ENCODE results near the gene CAPN2.

CAPN2 gene

DNA sequence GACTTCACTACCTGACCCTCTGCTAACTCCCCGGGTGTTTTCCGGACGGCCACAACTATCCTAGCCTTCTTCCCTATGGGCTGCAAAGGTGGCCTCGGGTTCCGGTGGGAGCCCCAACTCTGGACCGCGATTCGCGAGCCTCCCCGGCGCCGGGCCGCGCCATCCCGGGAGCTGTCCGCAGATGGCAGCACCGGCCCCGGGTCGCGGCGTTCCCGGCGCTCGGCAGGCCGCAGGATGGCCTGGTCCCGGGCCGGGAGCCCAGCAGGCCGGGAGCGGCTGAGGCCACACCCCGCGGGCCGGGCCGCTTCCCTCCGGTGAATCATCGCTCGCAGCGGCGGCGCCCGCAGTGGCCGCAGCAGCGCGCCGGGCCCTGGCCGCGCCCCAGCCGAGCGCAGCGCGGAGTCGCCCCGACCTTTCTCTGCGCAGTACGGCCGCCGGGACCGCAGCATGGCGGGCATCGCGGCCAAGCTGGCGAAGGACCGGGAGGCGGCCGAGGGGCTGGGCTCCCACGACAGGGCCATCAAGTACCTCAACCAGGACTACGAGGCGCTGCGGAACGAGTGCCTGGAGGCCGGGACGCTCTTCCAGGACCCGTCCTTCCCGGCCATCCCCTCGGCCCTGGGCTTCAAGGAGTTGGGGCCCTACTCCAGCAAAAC is at the start of gene CAPN2:
CAPN2 (plus strand) TSS at position 346 of the 656 bp plus-strand sequence; CDS start at position 448, 102 bp downstream.
- peaks cover 56% of the 10 kb centered on the region for H3K79me2 ChIP-seq (ENCODE audit: control insufficient read depth, insufficient read depth, low read length, unreplicated experiment)
- H3K4me3 ChIP-seq (ENCODE audit: low read depth, low read length): peak within 1 kb of the TSS; percentile 97
- H2AFZ ChIP-seq (ENCODE audit: low read length, unreplicated experiment): peak within 1 kb of the TSS; percentile 48

DNA sequence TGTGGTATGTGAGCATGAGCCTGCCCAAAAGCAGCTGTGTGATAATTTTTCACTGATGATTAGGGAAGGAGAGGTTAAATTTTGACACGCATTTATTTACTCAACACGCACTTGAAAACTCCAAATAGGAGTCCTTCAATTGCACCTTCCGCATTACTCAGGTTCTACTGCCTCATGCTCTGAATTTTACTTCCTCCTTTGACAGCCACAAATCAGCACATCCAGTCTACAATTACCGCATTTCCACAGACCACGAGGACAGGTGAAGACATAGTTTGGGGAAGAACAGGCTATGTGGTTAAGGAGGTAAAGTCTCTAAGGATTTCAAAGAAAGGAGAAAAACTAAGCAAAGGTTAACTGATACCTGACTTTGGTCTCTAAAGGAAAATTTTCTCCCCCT is 49.4 kb upstream of the CAPN2 start:
- H3K4me3 ChIP-seq (ENCODE audit: low read depth, low read length): no peak overlapping the region
- no peaks in the 10 kb centered on the region for H3K4me1 ChIP-seq (ENCODE audit: control insufficient read depth, insufficient read depth, low read length, unreplicated experiment)
- no peak overlapping the region for H3K27ac ChIP-seq (ENCODE audit: low read depth, low read length)
- no peaks in the 10 kb centered on the region for H3K79me2 ChIP-seq (ENCODE audit: control insufficient read depth, insufficient read depth, low read length, unreplicated experiment)
- H2AFZ ChIP-seq (ENCODE audit: low read length, unreplicated experiment): no peak overlapping the region
- H3K27me3 ChIP-seq (ENCODE audit: insufficient read depth, low read length): peaks cover 32% of the 10 kb centered on the region
- H3K36me3 ChIP-seq (ENCODE audit: insufficient read depth, low read length): no peaks in the 10 kb centered on the region

More for the DNA sequence above, at the start of gene CAPN2:
- Histone ChIP-seq H3K36me3 (ENCODE audit: insufficient read depth, low read length) (0 out of 2 replicates have a peak, but pooled peaks cover 8% of the 10 kb centered on the region), H3K27ac (ENCODE audit: low read depth, low read length) (peak within 1 kb of the TSS; percentile 91), H3K4me1 (ENCODE audit: control insufficient read depth, insufficient read depth, low read length, unreplicated experiment) (peaks cover 67% of the 10 kb centered on the region), H3K27me3 (ENCODE audit: insufficient read depth, low read length) (no peaks in the 10 kb centered on the region)

DNA sequence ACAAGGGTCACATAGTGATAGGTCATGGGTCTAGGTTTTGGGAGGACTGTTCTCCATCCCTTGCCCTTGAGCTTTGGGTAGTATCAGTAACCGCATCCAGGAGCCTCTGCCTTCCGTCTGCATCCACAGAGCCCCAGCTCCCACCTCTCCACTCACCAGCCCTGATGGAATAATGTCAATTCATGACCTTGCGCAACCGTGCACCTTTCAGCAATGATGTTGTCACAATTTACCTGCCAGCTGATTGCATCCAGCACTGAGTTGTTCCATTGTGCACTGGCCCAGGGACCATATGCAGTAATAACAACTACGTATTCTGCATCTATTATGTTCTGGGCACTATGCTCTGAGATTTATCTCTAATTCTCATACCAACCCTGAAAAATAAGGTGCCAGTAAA is 48.2 kb upstream of the CAPN2 start:
- Histone ChIP-seq H2AFZ (ENCODE audit: low read length, unreplicated experiment) (no peak overlapping the region), H3K27me3 (ENCODE audit: insufficient read depth, low read length) (peaks cover 32% of the 10 kb centered on the region), H3K36me3 (ENCODE audit: insufficient read depth, low read length) (no peaks in the 10 kb centered on the region), H3K4me1 (ENCODE audit: control insufficient read depth, insufficient read depth, low read length, unreplicated experiment) (no peaks in the 10 kb centered on the region), H3K27ac (ENCODE audit: low read depth, low read length) (no peak overlapping the region), H3K4me3 (ENCODE audit: low read depth, low read length) (no peak overlapping the region), H3K79me2 (ENCODE audit: control insufficient read depth, insufficient read depth, low read length, unreplicated experiment) (no peaks in the 10 kb centered on the region)

GRCh38 chr1:223665592-223666312 is 46.6 kb upstream of the CAPN2 start, which contains the start of gene CAPN8:
CAPN8 (minus strand) TSS chr1:223665701; CDS start chr1:223665646, 55 bp downstream.
- H3K4me1 ChIP-seq (ENCODE audit: control insufficient read depth, insufficient read depth, low read length, unreplicated experiment): no peaks in the 10 kb centered on the region
- no peaks in the 10 kb centered on the region for H3K79me2 ChIP-seq (ENCODE audit: control insufficient read depth, insufficient read depth, low read length, unreplicated experiment)
- H3K27ac ChIP-seq (ENCODE audit: low read depth, low read length): no peak within 1 kb of the TSS
- no peak within 1 kb of the TSS for H3K4me3 ChIP-seq (ENCODE audit: low read depth, low read length)
- H2AFZ ChIP-seq (ENCODE audit: low read length, unreplicated experiment): no peak within 1 kb of the TSS
- peaks cover 19% of the 10 kb centered on the region for H3K27me3 ChIP-seq (ENCODE audit: insufficient read depth, low read length)
- no peaks in the 10 kb centered on the region for H3K36me3 ChIP-seq (ENCODE audit: insufficient read depth, low read length)

DNA sequence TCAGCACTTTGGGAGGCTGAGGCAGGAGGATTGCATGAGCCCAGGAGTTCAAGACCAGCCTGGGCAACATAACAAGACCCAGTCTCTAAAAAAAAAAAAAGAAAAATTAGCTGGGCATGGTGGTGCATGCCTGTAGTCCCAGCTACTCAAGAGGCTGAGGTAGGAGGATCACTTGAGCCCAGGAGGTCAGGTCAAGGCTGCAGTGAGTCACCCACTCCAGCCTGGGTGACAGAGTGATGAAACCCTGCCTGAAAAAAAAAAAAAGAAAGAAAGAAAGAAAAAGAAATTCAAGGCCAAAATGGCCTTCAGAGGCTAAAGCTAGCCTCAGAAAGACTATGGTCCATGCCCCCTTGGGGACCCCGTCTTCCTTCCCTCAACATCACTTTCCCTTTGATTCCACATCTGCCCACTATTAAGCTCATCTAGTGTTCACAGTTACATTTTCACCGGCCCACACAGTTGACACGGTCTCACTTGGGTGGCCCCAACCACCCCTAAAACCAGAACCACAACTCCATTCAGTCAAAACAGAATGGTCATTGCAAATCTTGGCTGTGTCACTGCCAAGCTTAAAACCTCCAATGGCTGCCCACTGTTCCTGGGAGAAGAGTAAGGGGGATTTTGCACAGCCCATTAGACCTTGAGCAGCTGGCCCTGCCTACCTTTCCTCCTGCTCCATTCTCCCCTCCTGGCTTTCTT is 44.7 kb upstream of the CAPN2 start:
- peaks cover 19% of the 10 kb centered on the region for H3K27me3 ChIP-seq (ENCODE audit: insufficient read depth, low read length)
- H3K36me3 ChIP-seq (ENCODE audit: insufficient read depth, low read length): no peaks in the 10 kb centered on the region
- no peak overlapping the region for H2AFZ ChIP-seq (ENCODE audit: low read length, unreplicated experiment)
- H3K4me3 ChIP-seq (ENCODE audit: low read depth, low read length): no peak overlapping the region
- no peaks in the 10 kb centered on the region for H3K79me2 ChIP-seq (ENCODE audit: control insufficient read depth, insufficient read depth, low read length, unreplicated experiment)
- no peak overlapping the region for H3K27ac ChIP-seq (ENCODE audit: low read depth, low read length)
- H3K4me1 ChIP-seq (ENCODE audit: control insufficient read depth, insufficient read depth, low read length, unreplicated experiment): no peaks in the 10 kb centered on the region

GRCh38 chr1:223669003-223669795 is 43.1 kb upstream of the CAPN2 start:
- Histone ChIP-seq H3K27ac (ENCODE audit: low read depth, low read length) (no peak overlapping the region), H3K4me1 (ENCODE audit: control insufficient read depth, insufficient read depth, low read length, unreplicated experiment) (no peaks in the 10 kb centered on the region), H3K79me2 (ENCODE audit: control insufficient read depth, insufficient read depth, low read length, unreplicated experiment) (no peaks in the 10 kb centered on the region), H3K36me3 (ENCODE audit: insufficient read depth, low read length) (no peaks in the 10 kb centered on the region), H2AFZ (ENCODE audit: low read length, unreplicated experiment) (no peak overlapping the region), H3K4me3 (ENCODE audit: low read depth, low read length) (no peak overlapping the region), H3K27me3 (ENCODE audit: insufficient read depth, low read length) (peaks cover 11% of the 10 kb centered on the region)

- Histone ChIP-seq H3K27me3 (ENCODE audit: insufficient read depth, low read length) (peaks cover 7% of the 10 kb centered on the region; the same call in 1 of the 2 replicates), H3K4me1 (ENCODE audit: control insufficient read depth, insufficient read depth, low read length, unreplicated experiment) (no peaks in the 10 kb centered on the region), H3K4me3 (ENCODE audit: low read depth, low read length) (no peak overlapping the region), H2AFZ (ENCODE audit: low read length, unreplicated experiment) (no peak overlapping the region), H3K36me3 (ENCODE audit: insufficient read depth, low read length) (no peaks in the 10 kb centered on the region), H3K27ac (ENCODE audit: low read depth, low read length) (no peak overlapping the region), H3K79me2 (ENCODE audit: control insufficient read depth, insufficient read depth, low read length, unreplicated experiment) (no peaks in the 10 kb centered on the region)
These were observed 41.7 kb upstream of the CAPN2 start for GRCh38 chr1:223670458-223671159.

GRCh38 chr1:223674119-223674890 is 38.0 kb upstream of the CAPN2 start:
- H3K4me3 ChIP-seq (ENCODE audit: low read depth, low read length): no peak overlapping the region
- H3K4me1 ChIP-seq (ENCODE audit: control insufficient read depth, insufficient read depth, low read length, unreplicated experiment): no peaks in the 10 kb centered on the region
- no peaks in the 10 kb centered on the region for H3K79me2 ChIP-seq (ENCODE audit: control insufficient read depth, insufficient read depth, low read length, unreplicated experiment)
- no peak overlapping the region for H2AFZ ChIP-seq (ENCODE audit: low read length, unreplicated experiment)
- peaks cover 7% of the 10 kb centered on the region; the same call in 1 of the 2 replicates for H3K27me3 ChIP-seq (ENCODE audit: insufficient read depth, low read length)
- H3K36me3 ChIP-seq (ENCODE audit: insufficient read depth, low read length): no peaks in the 10 kb centered on the region
- no peak overlapping the region for H3K27ac ChIP-seq (ENCODE audit: low read depth, low read length)

GRCh38 chr1:223678841-223679240 is 33.5 kb upstream of the CAPN2 start:
- no peaks in the 10 kb centered on the region for H3K36me3 ChIP-seq (ENCODE audit: insufficient read depth, low read length)
- peaks cover 17% of the 10 kb centered on the region for H3K27me3 ChIP-seq (ENCODE audit: insufficient read depth, low read length)
- H3K79me2 ChIP-seq (ENCODE audit: control insufficient read depth, insufficient read depth, low read length, unreplicated experiment): no peaks in the 10 kb centered on the region
- H3K27ac ChIP-seq (ENCODE audit: low read depth, low read length): no peak overlapping the region
- no peak overlapping the region for H3K4me3 ChIP-seq (ENCODE audit: low read depth, low read length)
- no peak overlapping the region for H2AFZ ChIP-seq (ENCODE audit: low read length, unreplicated experiment)
- H3K4me1 ChIP-seq (ENCODE audit: control insufficient read depth, insufficient read depth, low read length, unreplicated experiment): no peaks in the 10 kb centered on the region
